NCI-H82 treated with DMSO at 0.1 percent for 48 hours (cell line): ENCODE data around the gene DHRS12.

ENCODE experiments used
- DNase-seq: peaks from one replicate; lab custom pipeline; 2025; ENCODE audit not compliant: unreplicated experiment; lab: John Stamatoyannopoulos, UW

The DHRS12 gene

DNA sequence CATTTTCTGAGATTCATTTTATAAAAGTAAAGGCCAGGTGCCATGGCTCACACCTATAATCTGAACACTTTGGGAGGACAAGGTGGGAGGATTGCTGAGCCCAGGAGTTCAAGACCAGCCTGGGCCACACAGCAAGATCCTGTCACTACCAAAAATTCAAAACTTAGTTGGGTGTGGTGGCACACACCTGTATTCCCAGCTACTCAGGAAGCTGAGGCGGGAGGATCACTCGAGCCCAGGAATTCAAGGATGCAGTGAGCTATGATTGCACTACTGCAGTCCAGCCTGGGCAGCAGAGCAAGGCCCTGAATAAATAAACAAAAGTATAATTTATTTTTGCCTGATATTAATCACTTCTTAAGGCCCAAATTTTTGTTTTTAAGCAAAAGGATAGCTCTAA, 40.5 kb downstream of the DHRS12 start:
- DNase-seq = no peak

DNA sequence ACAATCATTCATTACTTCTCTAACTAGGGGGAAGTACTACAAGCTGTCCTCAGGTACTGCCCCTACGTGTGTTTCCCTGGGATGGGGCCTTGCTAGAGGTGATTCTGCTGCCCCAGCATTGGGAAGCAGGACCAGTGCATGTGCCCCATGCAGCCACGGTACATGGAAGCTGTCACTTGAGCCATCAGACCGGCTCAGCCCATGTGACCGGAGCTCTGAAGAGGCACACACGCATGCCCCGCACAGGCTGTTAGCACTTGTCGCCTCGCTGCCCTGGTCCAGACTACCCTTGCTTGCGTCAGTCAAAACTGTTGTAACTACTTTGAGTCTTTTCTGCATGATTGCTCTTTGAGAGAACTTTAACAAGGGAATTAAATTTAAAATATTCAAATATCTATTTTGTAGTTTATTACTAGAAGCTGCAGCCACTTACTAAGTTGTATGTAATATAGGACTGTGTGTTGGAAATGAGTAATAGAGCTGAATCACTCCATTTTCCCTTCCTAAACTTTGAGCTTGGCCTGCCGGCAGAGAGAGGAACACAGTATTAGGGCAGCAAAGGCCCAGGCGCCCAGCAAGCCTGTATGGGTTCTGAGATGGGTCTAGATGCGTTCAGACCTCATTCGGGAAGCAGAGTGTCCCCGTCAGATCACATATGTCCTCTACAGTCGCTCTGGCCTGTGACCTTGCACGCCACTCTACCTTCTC, 42.2 kb downstream of the DHRS12 start:
- DNase-seq = no peak

DNA sequence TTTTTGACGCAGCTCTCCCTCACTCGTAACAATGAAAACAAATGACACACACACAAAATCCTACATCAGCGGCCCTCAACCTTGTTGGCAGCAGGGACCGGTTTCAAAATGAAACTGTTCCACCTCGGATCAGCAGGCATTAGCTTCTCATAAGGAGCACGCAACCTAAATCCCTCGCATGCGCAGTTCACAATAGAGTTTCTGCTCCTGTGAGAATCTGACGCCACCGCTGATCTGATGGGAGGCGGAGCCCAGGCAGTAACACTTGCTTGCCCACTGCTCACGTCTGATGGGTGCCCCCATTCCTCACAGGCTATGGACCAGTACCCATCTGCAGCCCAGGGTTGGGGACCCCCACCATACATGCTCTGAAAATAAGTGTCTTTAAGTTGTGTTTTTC, 43.4 kb downstream of the DHRS12 start:
- peak; percentile 69 for DNase-seq

DNA sequence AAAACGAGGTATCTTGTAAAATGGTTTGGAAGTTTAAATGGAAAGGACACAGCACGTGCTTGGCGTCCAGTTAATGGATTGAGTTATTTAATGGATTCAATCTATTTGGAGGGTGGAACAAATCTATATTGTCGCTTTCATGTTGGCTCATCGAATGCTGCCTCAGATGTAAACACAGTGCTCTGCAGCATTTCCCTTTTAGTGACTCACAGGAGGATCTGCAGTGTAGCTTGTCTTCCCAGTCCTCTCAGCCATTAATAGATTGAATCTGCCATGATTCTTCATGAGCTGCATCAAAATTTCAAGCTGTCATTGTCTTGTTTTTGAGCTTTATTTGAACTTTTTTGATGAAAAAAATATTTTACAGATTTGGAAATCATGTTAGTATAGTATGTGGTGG, 44.7 kb downstream of the DHRS12 start:
- DNase-seq = no peak

DNA sequence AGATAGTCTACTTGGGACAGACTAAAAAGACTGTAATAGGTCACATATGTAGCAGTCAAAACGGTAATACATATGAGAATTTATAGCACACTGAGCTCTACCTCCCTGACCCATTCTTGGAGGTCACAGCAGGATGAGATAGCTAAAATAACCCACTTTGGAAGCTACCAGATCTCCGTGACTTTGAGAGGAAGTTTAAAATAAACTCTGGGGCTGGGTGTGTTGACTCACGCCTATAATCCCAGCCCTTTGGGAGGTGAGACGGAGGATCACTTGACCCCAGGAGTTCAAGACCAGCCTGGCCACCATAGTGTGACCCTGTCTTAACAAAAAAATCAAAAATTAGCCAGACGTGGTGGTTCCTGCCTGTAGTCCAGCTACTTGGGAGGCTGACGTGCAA, 45.3 kb downstream of the DHRS12 start:
- no peak for DNase-seq

DNA sequence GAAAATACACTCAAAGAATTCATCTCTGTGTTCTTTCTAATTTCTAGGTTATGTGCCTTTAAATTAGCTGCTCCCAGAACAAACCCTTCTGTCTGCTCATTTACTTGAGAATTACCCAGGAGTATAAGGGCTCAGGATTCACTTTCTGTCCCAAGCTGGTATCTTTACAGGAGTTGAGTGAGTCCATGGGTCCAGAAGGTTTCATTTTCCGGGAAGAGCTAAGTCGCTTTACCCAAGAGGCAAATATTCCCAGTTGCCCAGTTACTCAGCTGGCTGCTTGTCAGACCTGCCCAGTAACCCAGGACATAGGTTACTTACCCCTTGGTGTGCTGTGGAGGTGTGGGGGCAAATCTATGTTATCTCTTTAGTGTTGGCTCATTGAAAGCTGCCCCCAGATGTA, 47.3 kb downstream of the DHRS12 start:
- DNase-seq = no peak

DNA sequence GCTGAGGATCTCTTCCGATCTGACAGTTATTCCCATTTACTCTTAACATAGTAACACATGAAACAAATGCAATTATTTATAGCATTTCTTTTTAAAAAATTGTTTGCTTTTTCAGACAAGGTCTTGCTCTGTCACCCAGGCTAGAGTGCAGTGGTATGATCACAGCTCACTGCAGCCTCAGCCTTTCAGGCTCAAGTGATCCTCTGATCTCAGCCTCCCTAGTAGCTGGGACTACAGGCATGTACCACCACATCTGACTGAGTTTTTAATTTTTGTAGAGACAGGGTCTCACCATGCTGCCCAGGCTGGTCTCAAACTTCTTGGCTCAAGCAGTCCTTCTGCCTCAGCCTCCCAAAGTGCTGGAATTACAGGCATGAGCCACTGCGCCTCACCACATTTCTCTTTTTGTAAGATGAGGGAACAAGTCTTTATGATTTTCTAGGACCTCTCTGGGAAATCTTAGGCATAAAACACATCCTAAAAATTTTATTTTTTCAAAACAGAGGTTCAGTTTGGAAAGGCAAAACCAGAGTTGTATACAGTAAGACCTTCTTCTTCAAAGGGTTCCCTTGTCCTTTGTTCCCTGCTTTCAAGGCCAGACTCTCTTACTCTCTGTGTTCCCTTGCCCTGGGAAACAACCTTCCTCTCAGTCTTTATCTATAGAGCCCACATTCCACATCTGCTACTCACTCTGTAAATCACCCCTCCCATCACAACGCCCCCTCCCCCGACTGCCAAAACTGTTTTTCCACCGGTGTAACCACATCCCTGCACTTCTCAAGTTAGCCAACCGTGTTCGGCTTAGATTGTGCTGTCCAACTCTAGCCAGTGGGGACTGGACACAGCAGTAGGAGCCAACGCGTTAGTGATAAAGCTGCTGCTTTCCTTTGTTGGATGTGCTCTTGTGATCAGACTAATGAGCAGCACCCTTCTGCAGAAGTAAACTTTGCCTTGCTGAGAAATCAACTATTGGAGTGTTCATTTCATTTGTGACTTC, 56.2 kb downstream of the DHRS12 start:
- DNase-seq = no peak

DNA sequence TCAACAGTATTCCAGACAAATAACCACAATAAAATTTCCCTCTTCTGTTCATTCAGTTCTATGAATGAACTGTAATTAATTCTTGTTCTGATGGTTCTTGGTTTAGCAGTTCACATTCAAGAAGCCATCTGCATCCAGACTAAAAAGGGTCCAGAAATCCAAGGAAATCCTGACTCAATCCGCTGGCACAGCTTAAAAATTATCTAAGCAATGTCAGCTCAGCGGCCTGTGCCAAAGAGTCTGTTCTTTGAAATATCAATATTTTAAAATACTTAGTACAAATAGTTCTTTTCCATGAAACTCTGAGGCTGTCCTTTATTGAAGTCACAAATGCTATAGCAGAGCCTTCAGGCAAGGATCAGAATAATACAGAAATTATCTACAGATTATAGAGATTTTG, 57.2 kb downstream of the DHRS12 start:
- no peak for DNase-seq

DNA sequence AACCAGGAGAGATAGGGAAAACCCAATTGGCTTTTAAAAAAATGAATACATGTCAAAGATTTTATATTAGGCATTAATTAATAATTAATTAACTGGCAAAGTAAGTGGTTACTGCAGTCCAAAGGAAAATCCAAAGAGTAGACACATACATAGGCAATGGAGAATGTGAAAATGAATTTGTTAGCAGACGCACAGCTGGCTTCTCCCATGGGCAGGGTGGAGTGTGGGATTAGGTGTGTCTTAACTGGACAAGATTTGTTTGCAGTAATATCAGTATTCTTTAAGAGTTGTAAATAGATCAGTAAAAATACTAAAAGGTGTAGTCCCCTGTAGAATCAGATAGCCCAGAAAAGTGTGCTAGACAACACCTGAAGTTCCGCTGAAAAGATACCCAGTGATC, 58.7 kb downstream of the DHRS12 start:
- no peak for DNase-seq

DNA sequence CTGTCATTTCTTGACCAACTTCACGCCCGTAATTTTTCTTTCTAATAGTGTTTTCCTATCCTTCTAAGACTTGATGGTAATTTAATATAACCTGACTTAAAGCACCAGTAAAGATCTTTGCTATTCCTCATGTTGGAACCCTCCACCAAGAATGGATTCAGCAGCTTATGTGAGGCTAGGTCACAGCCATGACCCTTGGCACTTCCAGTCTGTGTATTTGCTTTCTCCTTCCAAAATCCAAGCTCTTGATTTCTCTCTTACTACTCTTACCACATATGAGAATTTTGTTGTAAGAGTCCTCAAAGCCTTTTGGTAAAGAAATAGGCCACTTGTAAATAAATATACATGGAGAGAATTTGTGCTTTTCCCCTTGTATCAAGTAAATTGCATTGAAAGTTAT, 61.4 kb downstream of the DHRS12 start:
- no peak for DNase-seq

DNA sequence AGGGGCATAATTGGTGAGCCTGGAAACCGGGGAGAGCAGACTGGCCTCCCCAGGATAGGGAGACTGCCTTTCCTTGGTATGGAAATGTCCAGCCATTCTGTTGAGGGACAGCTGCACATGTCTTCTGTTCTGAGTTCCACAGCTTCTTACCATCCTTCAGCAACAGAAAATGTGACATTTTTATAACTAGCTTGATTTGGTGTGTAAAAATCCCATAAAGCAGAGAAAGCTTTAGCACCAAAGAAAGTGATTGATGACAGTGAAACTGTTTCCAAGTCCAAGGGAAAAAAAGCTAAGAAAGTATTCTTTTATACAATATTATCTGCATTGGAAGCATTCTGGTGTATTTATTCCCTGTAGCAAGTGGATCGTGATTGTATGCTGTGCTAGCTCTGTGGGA, 61.9 kb downstream of the DHRS12 start:
- no peak for DNase-seq

DNA sequence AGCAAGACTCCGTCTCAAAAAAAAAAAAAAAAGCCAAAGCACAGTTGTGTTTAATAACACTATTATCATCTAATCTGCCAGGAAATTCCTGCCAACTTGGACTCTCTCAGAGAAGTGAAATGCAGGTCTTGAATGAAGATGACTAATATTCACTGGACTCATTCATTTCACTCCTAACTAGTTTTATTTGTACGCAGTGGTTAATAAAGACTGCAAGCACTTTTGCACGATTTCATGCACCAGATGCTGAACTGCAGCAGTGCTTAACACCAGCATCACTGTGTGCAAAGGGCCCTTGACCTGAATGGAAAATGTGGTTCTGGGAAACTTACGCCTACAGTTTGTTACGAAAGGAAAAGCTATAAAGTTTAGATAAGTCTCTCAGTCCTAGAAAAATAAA, 63.3 kb downstream of the DHRS12 start:
- DNase-seq = no peak

DNA sequence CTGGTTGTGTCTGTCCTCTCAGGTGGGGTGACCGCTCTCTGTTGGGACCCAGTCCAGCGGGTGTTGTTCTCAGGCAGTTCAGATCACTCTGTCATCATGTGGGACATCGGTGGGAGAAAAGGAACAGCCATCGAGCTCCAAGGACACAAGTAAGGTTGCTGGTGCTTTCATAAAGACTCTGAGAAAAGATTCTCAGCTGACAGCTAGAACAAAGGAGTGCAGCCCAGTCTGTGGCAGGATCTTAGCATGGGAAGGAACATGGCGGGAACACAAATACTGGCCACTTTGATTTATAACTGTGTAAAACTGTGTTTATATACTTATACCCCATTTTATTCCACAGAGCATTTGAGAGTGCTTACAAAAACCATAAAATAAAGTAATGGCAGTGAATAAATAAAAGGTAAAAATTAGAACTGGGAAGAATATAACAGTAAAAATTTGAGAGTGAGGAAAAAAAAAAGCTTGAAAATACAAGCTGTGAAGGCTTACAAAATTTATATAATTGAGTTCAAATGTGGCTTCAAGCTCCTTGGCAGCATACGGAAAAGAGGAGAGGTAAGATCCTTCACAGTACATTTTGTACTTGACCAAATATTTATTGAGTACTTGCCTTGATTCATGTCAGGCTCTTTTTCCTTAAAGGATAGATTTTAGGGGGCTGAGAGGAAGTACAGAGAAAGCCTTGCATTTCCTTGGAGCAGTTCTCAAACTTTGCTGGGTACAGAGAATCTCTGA, 64.8 kb downstream of the DHRS12 start:
- DNase-seq = no peak

DNA sequence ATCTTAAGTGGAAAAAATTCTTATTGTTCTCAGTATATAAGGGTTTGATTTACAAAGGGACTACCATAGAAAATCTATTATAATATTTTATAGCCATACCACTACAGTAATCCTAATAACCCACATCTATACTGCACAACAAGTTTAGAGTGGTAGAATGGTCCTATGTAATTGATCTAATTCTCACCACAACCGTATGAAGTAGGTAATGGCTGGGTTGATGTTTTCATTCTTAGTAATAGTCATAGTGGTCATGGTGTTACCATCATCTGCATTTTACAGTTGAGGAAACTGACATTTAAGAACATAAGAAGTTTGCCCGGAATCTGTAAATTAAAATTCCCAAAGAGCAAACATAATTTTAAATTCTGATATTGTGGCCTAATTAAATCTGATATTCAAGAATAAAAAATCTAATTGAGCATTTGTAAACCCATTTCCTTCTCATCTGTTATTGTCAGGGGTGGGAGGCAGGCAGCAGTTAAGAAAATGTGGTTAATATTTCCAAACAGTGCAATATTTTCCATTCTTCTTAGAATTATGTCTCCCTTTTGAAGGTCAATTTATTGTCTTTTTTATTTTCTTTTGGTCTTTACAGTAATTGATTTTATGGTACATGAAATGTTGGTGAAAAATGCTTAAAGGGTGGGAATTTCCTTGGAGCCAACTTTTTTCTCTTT, 65.6 kb downstream of the DHRS12 start:
- no peak for DNase-seq

DNA sequence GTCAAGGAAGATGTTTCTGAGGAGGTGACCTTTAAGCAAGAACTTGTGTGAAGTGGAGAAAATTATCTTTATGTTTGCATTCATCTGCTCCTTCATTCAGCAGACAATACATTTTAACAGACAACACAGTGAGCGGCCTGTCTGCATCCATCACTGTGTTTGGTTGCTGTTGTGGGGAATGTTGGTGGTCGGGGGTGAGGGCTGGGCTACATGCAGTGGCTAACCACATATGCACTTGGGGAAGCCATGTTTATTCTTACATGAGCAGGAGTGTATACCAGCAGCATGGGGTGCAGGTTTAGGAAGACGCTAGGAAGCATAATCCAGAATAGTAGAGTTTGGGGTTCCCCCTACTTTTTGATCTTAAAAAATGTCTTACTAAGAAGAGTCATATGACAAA, 66.4 kb downstream of the DHRS12 start:
- DNase-seq = no peak

DNA sequence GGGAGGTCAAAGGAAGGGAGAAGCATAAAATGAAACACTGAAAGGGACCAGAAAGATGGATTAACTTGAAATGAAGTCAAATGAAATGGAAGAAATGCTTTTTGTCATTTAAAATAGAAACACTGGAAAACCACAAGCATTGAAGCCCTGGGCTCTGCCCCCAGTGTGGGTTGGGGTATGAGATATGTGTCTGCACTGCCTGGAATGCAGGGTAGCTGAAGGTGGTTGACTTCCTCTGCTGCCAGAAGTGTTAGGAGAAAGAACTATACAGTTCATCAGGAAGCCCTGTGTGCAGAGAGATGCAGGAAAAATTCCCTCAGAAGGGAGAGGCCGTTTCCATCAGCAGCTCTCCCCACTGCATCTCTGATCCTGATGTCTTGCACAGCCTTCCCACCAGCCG, 69.2 kb downstream of the DHRS12 start:
- no peak for DNase-seq

DNA sequence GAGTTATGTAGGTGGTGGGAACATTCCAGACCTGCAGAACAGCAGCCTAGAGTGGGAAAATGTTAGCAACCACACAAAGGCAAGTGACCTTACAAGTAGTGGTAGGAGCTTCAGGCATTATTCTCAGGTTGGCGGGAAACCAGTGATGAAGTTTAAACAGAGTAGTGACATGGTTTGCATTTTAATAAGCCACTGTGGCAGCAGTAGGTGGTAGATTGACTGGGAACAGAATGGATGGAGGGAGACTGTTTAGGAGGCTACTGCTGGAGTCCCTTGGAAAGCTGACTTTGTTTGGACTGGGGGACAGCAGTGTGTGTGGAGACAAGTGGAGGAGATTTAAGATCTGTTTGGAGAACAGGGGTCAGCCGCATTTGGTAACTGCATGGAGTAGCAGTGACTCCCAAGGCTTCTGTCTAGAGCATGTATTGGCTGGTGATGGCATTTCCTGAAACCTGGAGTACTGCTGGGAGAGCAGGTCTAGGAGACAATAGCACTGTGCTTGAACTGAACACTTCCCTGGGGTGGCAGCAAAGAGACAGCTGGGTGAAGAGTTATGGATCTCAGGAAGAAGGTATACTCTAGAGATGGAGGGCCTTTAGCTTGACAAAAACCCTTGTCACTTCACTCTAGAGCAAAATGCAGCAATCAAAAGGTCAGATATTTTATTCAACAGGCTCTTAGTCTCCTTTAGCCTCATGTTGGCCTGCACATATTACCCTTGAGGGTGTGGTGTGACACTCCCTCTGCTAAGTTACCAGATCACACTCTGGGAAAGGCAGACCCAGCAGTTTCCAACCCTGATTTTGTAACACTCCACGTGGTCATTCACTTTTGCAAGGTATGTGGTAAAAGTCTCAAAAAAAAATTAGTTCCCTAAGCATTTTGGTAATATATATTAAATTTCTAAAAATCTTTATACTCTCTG, 70.3 kb downstream of the DHRS12 start:
- peak; percentile 24 for DNase-seq

DNA sequence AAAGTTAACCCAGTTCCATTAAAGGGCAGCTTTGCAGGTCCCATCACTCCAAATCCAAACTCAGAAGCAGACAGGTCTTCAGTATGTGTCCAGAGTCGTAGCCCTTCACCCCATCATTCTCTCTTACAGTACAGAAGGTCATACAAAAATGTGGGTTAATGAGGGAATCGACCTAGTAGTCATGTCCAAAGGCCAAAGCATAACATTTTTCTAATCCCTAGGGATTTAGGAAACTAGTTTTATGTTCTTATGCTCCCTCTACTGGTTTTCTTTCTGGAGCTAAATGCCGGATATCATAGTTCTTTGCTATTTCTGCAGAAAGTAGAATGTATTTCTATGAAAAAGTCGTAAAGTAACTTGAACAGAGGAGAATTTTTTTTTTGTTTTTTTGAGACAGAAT, 72.2 kb downstream of the DHRS12 start:
- no peak for DNase-seq

DNA sequence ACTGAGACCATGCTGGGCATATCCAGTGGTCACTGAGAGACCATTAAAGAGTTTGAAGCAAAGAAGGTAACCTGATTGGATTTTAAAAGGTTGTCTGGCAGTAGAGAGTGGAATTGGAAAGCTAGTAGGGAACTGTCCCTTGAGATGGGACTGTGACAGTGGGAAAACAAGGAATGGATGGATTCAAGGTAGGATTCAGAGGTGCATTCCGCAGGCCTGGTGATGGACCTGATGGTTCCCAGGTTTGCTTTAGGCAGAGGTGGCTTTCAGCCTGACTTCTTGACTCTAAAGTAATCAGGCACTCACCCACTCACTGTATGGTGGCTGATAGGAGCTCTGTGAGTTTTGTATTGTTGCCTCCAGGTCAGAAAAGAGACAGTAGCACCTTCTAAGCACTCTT, 73.0 kb downstream of the DHRS12 start:
- DNase-seq = no peak
